ENCODE data around the gene FRMD4A. TPM values are rescaled to one million over a fixed set of nuclear protein-coding genes. Genes with fewer than 3 reads are reported as not detected.

FRMD4A gene
- total RNA-seq, 1 experiment from 2014 or later: 19.6 TPM

GRCh38 chr10:14156104-14156503, 174.6 kb downstream of the FRMD4A start:
- no peak overlapping the region for H3K14ac ChIP-seq (ENCODE audit: insufficient read depth, low read length)
- H3K4me1 Mint-ChIP-seq: peaks cover 6 to 9% of the 10 kb centered on the region in 2 experiments; a peak in 3 of 4 replicates

More at GRCh38 chr10:14156104-14156503, 174.6 kb downstream of the FRMD4A start:
- Histone ChIP-seq H3K4me1 (ENCODE audit: insufficient read depth, low read length) (no peaks in the 10 kb centered on the region), H3K18ac (ENCODE audit: insufficient read length, low read depth, low read length) (no peak overlapping the region), H2BK15ac (ENCODE audit: low read depth, low read length) (no peak overlapping the region), H2AK5ac (ENCODE audit: insufficient read length, low read length) (no peak overlapping the region), H2BK5ac (ENCODE audit: insufficient read length, low read length) (no peak overlapping the region), H3K4me2 (ENCODE audit: insufficient read depth, insufficient read length, low read length) (no peak overlapping the region), H3K27me3 (ENCODE audit: insufficient read depth, low read length) (no peaks in the 10 kb centered on the region), H3K4ac (ENCODE audit: low read depth, low read length) (no peak overlapping the region), H2BK12ac (ENCODE audit: insufficient read length, low read depth, low read length) (no peak overlapping the region), H3K9me3 (ENCODE audit: control insufficient read depth, low read depth, low read length) (no peaks in the 10 kb centered on the region), H3K56ac (ENCODE audit: insufficient read length, low read depth, low read length) (no peak overlapping the region), H3K23me2 (ENCODE audit: insufficient read length, low read depth, low read length, poor library complexity, severe bottlenecking) (no peaks in the 10 kb centered on the region), H4K91ac (ENCODE audit: insufficient read length, low read depth, low read length) (no peak overlapping the region), H2AFZ (ENCODE audit: low read length) (no peak overlapping the region), H3K79me1 (ENCODE audit: insufficient read depth, low read depth, low read length, poor library complexity, severe bottlenecking) (no peaks in the 10 kb centered on the region), H3K23ac (ENCODE audit: insufficient read length, low read depth, low read length) (no peak overlapping the region), H4K8ac (replicated peaks; ENCODE audit: insufficient read length, low read depth, low read length) (no peak overlapping the region), H3T11ph (ENCODE audit: low read length) (no peak overlapping the region), H2BK20ac (ENCODE audit: low read depth, low read length, poor library complexity, severe bottlenecking) (no peak overlapping the region), H3K79me2 (ENCODE audit: insufficient read depth, low read length) (no peaks in the 10 kb centered on the region), H4K20me1 (ENCODE audit: control insufficient read depth, insufficient read depth, insufficient read length) (no peaks in the 10 kb centered on the region), H3K9ac (ENCODE audit: extremely low read depth, insufficient read length, low read length) (no peak overlapping the region), H3K27ac (ENCODE audit: insufficient read length, low read depth, low read length) (no peak overlapping the region), H4K5ac (ENCODE audit: insufficient read length, low read depth, low read length) (no peak overlapping the region), H2BK120ac (ENCODE audit: low read depth, low read length, poor library complexity, severe bottlenecking) (no peak overlapping the region)
- no peak for TF ChIP-seq CTCF (conservative IDR thresholded peaks at IDR 0.05)
- H3K27me3 Mint-ChIP-seq (ENCODE audit: low read depth): no peaks in the 10 kb centered on the region; the same call in 1 of the 2 replicates
- no CpG with 5 or more reads among the region's 5 CpGs for WGBS (ENCODE audit: extremely low coverage, insufficient read length, low lambda C conversion rate)
- no peaks in the 10 kb centered on the region; a peak in 1 of 5 replicates for H3K9me3 Mint-ChIP-seq
- H3K36me3 Mint-ChIP-seq (ENCODE audit: insufficient read depth in 1 of 3, low read depth in 3 of 3): no peaks in the 10 kb centered on the region
- no peak overlapping the region for H3K4me3 Mint-ChIP-seq
- DNase-seq: no peak
- no peak overlapping the region for H3K27ac Mint-ChIP-seq

All from H9 (cell line).